Sigmoid colon (tissue), 7 donors: ENCODE data around the gene TCP1. TPM values are rescaled to one million over a fixed set of nuclear protein-coding genes. Genes with fewer than 3 reads are reported as not detected.

Experiments used
- DNase-seq: peaks from one replicate; pipeline ENCODE4 v3.0.0-alpha.2; 2019
- H3K27ac ChIP-seq, 4 donors: fragments of 200-600 bp; sonication (generic); one replicate each; pipeline ENCODE4 v1.5.1; 2016 to 2019; ENCODE audit warnings: mild to moderate bottlenecking in 1 of 4
- H3K27me3 ChIP-seq, 3 donors: fragments of 200-600 bp; sonication (generic); one replicate each; pipeline ENCODE4 v1.5.1; 2019; ENCODE audit warnings: mild to moderate bottlenecking in 1 of 3
- H3K36me3 ChIP-seq, 4 donors: fragments of 200-600 bp; sonication (generic); one replicate each; pipeline ENCODE4 v1.5.1; 2016 to 2019
- H3K4me1 ChIP-seq, 4 donors: fragments of 200-600 bp; sonication (generic); one replicate each; pipeline ENCODE4 v1.5.1; 2017 to 2019
- H3K4me3 ChIP-seq, 4 donors: fragments of 200-600 bp; sonication (generic); one replicate each; pipeline ENCODE4 v1.5.1; 2017 to 2019; ENCODE audit warnings: mild to moderate bottlenecking in 2 of 4, moderate library complexity in 1 of 4
- H3K9me3 ChIP-seq, 4 donors: fragments of 200-600 bp in 3 of 4; sonication (generic) in 3 of 4; one replicate each; pipeline versions ENCODE4 v1.5.1 to v1.6.1; 2013 to 2019
- CTCF ChIP-seq, 4 experiments: fragments of 450-650 bp in 3 of 4; fragments of 200-600 bp in 1 of 4; IDR thresholded peaks; one replicate each; pipeline ENCODE4 v1.5.1; 2016 to 2019; ENCODE audit warnings: antibody characterized with exemption in 4 of 4, mild to moderate bottlenecking in 3 of 4, moderate library complexity in 2 of 4
- EP300 ChIP-seq, 4 donors: sonication (generic); formaldehyde crosslinking; IDR thresholded peaks; one replicate each; pipeline ENCODE4 v1.6.1; 2017; ENCODE audit warnings: antibody characterized with exemption in 4 of 4
- POLR2A ChIP-seq, 2 donors: fragments of 450-650 bp; IDR thresholded peaks; one replicate each; pipeline ENCODE4 v1.6.1; 2016; ENCODE audit warnings: antibody characterized with exemption in 2 of 2, mild to moderate bottlenecking in 2 of 2, moderate library complexity in 2 of 2
- POLR2AphosphoS5 ChIP-seq, 4 donors: sonication (generic); formaldehyde crosslinking; IDR thresholded peaks; one replicate each; pipeline ENCODE4 v1.6.1; 2017; ENCODE audit warnings: antibody characterized with exemption in 4 of 4
- WGBS, 2 donors: extraction: QIAGEN DNeasy Blood & Tissue Kit; methylation state at CpG; one replicate each; pipeline ENCODE4 v1.1.7; 2013; 5-methylcytosine and 5-hydroxymethylcytosine counted together
- intact Hi-C: fragments of 100-400 bp; cut with DNase I; formaldehyde crosslinking; loops from one replicate; pipeline ENCODE4 v1.15.1; 2023
- polyA plus RNA-seq, 3 donors: library from polyadenylated mRNA; stranded (reverse); fragments of 200-250 nt; gene quantifications; one replicate each; pipeline ENCODE4 v1.2.3, GENCODE V29; 2013
- total RNA-seq, 4 donors: library from RNA; depleted of rRNA; stranded (reverse); fragments of >200 nt; gene quantifications; one replicate each; pipeline ENCODE4 v1.1.0, GENCODE V29; 2016
- donor health status: healthy with polysubstance abuse.
- donor health status: Bipolar disorder and iron deficiency.
- donor health status: healthy.

TCP1 gene
- total and polyA plus RNA-seq, 7 donors: 88.9 to 130 (median 119) TPM

- Histone ChIP-seq H3K36me3 (peaks cover 10 to 36% (median 14%) of the 10 kb centered on the region in 4 donors), H3K4me1 (peaks cover 0 to 63% (median 50%) of the 10 kb centered on the region in 4 donors), H3K27ac (peak overlapping the region; percentile 96 to 99 (median 98)), H3K4me3 (peak overlapping the region; percentile 86 to 97 (median 96)), H3K9me3 (no peaks in the 10 kb centered on the region), H3K27me3 (no peaks in the 10 kb centered on the region)
- intact Hi-C loops: loop anchor here (2.0 kb wide), 2 partner anchors 178 to 240 kb away; partner anchors contain the start of gene IGF2R
- TF ChIP-seq POLR2A (IDR thresholded peaks at IDR 0.05): no peak
- no peak for TF ChIP-seq POLR2AphosphoS5 (IDR thresholded peaks at IDR 0.05)
- no peak for TF ChIP-seq EP300 (IDR thresholded peaks at IDR 0.05)
- no peak for TF ChIP-seq CTCF (IDR thresholded peaks at IDR 0.05)
- WGBS, 2 donors: 8 to 15% methylated on average over 18 of the region's 18 CpGs
- no peak for DNase-seq
These were observed 1.7 kb upstream of the TCP1 start for GRCh38 chr6:159790956-159791598.

GRCh38 chr6:159790149-159790955 lies 950 bp upstream of the TCP1 start, which contains the start of gene MRPL18:
Gene MRPL18 (plus strand): TSS chr6:159790467. CDS start chr6:159790588, 121 bp downstream.
- Histone ChIP-seq H3K27me3 (no peaks in the 10 kb centered on the region), H3K27ac (peak within 1 kb of the TSS; percentile 96 to 99 (median 98)), H3K36me3 (peaks cover 14 to 42% (median 19%) of the 10 kb centered on the region in 4 donors), H3K4me3 (peak within 1 kb of the TSS; percentile 86 to 97 (median 96)), H3K9me3 (no peaks in the 10 kb centered on the region), H3K4me1 (peaks cover 0 to 67% (median 50%) of the 10 kb centered on the region in 4 donors)
- peak; percentile 99 for DNase-seq
- intact Hi-C loops: loop anchor here (2.0 kb wide), 2 partner anchors 178 to 240 kb away; partner anchors contain the start of gene IGF2R
- TF ChIP-seq EP300 (IDR thresholded peaks at IDR 0.05) (no peak), POLR2AphosphoS5 (IDR thresholded peaks at IDR 0.05) (peak; percentile 82 to 91 (median 88)), CTCF (IDR thresholded peaks at IDR 0.05) (no peak), POLR2A (IDR thresholded peaks at IDR 0.05) (peak; percentile 58 to 65)
- WGBS, 2 donors: 0% methylated on average over 56 of the region's 56 CpGs

GRCh38 chr6:159788753-159789376 lies 537 bp downstream of the TCP1 start:
- H3K4me1 ChIP-seq: peaks cover 0 to 67% (median 47%) of the 10 kb centered on the region in 4 donors
- 0 to 1% methylated on average over 60 of the region's 60 CpGs for WGBS, 2 donors

More at GRCh38 chr6:159788753-159789376, 537 bp downstream of the TCP1 start:
- Histone ChIP-seq H3K9me3 (no peaks in the 10 kb centered on the region), H3K36me3 (peaks cover 16 to 53% (median 24%) of the 10 kb centered on the region in 4 donors), H3K27me3 (no peaks in the 10 kb centered on the region), H3K4me3 (peak overlapping the region; percentile 86 to 97 (median 96)), H3K27ac (peak overlapping the region; percentile 96 to 99 (median 98))
- DNase-seq: peak; percentile 78
- intact Hi-C loops: loop anchor here (1.0 to 5.0 kb wide), 4 partner anchors 26 to 98 kb away; partner anchors contain the start of genes ACAT2 and WTAP
- TF ChIP-seq EP300 (IDR thresholded peaks at IDR 0.05) (no peak), POLR2AphosphoS5 (IDR thresholded peaks at IDR 0.05) (no peak), CTCF (IDR thresholded peaks at IDR 0.05) (no peak), POLR2A (IDR thresholded peaks at IDR 0.05) (no peak)
